ENCODE measurements around the gene CMPK2.

DNA sequence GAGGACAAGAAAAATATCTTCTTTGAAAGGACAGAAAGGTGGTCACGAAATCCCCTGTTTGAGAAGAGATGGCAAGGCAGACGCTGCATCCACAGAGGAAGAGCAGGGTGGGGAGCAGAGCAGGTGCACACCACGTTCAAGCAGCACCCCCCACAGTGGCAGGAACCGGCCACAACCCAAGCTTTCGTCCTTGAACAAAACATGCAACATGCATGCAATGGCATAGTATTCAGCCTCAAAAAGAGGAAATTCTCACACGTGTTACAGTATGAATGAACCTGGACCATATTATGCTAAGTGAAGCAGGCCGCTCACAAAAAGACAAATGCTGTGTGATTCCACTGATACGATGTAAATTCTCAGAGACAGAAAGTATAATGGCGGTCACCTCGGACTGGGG lies 51.4 kb downstream of the CMPK2 start:
- TF ChIP-seq EZH2 (IDR thresholded peaks at IDR 0.05; ENCODE audit: borderline replicate concordance, low read depth, low read length, severe bottlenecking): no peak
- TF ChIP-seq CTCF (IDR thresholded peaks at IDR 0.05; ENCODE audit: borderline replicate concordance, extremely low read depth, low read length, poor library complexity, severe bottlenecking): no peak
